22Rv1 (cell line): ENCODE results near the gene FNTB.

ENCODE experiments used
- ZFX ChIP-seq: fragments of 450-650 bp; IDR thresholded peaks from 2 replicates; pipeline ENCODE4 v1.6.1; 2017; ENCODE audit warnings: antibody characterized with exemption, borderline replicate concordance
- TF ChIP-seq, protein P1 (sequence below): fragments of 450-650 bp; IDR thresholded peaks from 2 replicates; pipeline ENCODE4 v1.5.1; 2017; ENCODE audit warnings: mild to moderate bottlenecking

- TF ChIP-seq, protein P1, sequence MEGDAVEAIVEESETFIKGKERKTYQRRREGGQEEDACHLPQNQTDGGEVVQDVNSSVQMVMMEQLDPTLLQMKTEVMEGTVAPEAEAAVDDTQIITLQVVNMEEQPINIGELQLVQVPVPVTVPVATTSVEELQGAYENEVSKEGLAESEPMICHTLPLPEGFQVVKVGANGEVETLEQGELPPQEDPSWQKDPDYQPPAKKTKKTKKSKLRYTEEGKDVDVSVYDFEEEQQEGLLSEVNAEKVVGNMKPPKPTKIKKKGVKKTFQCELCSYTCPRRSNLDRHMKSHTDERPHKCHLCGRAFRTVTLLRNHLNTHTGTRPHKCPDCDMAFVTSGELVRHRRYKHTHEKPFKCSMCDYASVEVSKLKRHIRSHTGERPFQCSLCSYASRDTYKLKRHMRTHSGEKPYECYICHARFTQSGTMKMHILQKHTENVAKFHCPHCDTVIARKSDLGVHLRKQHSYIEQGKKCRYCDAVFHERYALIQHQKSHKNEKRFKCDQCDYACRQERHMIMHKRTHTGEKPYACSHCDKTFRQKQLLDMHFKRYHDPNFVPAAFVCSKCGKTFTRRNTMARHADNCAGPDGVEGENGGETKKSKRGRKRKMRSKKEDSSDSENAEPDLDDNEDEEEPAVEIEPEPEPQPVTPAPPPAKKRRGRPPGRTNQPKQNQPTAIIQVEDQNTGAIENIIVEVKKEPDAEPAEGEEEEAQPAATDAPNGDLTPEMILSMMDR: no peak
- TF ChIP-seq ZFX: no peak
Observed at GRCh38 chr14:65084554-65085505, 98.1 kb downstream of the FNTB start.
